ENCODE results near the gene PRR15L. TPM values are rescaled to one million over a fixed set of nuclear protein-coding genes. Genes with fewer than 3 reads are reported as not detected.

Gene PRR15L
- total and polyA plus RNA-seq, 2 experiments from 2014 or later, result 0.57 TPM; not detected in 1

DNA sequence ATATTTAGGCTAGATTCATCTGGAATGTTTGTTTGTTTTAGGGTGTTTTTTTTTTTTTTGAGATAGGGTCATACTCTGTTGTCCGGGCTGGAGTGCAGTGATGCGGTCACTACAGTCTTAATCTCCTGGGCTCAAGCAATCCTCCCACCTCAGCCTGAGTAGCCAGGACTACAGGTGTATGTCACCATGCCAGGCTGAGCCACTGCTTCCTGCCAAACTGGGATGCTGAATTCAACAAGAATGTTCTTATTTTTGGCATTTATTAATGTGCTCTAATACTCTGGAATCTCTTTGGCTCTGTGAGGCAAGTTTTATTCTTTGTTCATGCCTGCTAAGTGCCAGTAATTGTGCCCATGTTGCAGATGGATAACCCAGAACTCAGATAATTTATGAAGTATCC is 40.1 kb downstream of the PRR15L start:
- H3K36me3 ChIP-seq (ENCODE audit: insufficient read depth), result no peaks in the 10 kb centered on the region
- TF ChIP-seq, protein P1, sequence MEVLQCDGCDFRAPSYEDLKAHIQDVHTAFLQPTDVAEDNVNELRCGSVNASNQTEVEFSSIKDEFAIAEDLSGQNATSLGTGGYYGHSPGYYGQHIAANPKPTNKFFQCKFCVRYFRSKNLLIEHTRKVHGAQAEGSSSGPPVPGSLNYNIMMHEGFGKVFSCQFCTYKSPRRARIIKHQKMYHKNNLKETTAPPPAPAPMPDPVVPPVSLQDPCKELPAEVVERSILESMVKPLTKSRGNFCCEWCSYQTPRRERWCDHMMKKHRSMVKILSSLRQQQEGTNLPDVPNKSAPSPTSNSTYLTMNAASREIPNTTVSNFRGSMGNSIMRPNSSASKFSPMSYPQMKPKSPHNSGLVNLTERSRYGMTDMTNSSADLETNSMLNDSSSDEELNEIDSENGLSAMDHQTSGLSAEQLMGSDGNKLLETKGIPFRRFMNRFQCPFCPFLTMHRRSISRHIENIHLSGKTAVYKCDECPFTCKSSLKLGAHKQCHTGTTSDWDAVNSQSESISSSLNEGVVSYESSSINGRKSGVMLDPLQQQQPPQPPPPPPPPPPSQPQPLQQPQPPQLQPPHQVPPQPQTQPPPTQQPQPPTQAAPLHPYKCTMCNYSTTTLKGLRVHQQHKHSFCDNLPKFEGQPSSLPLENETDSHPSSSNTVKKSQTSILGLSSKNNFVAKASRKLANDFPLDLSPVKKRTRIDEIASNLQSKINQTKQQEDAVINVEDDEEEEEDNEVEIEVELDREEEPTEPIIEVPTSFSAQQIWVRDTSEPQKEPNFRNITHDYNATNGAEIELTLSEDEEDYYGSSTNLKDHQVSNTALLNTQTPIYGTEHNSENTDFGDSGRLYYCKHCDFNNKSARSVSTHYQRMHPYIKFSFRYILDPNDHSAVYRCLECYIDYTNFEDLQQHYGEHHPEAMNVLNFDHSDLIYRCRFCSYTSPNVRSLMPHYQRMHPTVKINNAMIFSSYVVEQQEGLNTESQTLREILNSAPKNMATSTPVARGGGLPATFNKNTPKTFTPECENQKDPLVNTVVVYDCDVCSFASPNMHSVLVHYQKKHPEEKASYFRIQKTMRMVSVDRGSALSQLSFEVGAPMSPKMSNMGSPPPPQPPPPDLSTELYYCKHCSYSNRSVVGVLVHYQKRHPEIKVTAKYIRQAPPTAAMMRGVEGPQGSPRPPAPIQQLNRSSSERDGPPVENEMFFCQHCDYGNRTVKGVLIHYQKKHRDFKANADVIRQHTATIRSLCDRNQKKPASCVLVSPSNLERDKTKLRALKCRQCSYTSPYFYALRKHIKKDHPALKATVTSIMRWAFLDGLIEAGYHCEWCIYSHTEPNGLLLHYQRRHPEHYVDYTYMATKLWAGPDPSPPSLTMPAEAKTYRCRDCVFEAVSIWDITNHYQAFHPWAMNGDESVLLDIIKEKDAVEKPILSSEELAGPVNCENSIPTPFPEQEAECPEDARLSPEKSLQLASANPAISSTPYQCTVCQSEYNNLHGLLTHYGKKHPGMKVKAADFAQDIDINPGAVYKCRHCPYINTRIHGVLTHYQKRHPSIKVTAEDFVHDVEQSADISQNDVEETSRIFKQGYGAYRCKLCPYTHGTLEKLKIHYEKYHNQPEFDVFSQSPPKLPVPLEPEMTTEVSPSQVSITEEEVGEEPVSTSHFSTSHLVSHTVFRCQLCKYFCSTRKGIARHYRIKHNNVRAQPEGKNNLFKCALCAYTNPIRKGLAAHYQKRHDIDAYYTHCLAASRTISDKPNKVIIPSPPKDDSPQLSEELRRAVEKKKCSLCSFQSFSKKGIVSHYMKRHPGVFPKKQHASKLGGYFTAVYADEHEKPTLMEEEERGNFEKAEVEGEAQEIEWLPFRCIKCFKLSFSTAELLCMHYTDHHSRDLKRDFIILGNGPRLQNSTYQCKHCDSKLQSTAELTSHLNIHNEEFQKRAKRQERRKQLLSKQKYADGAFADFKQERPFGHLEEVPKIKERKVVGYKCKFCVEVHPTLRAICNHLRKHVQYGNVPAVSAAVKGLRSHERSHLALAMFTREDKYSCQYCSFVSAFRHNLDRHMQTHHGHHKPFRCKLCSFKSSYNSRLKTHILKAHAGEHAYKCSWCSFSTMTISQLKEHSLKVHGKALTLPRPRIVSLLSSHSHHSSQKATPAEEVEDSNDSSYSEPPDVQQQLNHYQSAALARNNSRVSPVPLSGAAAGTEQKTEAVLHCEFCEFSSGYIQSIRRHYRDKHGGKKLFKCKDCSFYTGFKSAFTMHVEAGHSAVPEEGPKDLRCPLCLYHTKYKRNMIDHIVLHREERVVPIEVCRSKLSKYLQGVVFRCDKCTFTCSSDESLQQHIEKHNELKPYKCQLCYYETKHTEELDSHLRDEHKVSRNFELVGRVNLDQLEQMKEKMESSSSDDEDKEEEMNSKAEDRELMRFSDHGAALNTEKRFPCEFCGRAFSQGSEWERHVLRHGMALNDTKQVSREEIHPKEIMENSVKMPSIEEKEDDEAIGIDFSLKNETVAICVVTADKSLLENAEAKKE (CRISPR knock-in tag; IDR thresholded peaks at IDR 0.05), result no peak
- TF ChIP-seq, protein P2, sequence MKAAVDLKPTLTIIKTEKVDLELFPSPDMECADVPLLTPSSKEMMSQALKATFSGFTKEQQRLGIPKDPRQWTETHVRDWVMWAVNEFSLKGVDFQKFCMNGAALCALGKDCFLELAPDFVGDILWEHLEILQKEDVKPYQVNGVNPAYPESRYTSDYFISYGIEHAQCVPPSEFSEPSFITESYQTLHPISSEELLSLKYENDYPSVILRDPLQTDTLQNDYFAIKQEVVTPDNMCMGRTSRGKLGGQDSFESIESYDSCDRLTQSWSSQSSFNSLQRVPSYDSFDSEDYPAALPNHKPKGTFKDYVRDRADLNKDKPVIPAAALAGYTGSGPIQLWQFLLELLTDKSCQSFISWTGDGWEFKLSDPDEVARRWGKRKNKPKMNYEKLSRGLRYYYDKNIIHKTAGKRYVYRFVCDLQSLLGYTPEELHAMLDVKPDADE (IDR thresholded peaks at IDR 0.05), result no peak
- TF ChIP-seq, protein P3, sequence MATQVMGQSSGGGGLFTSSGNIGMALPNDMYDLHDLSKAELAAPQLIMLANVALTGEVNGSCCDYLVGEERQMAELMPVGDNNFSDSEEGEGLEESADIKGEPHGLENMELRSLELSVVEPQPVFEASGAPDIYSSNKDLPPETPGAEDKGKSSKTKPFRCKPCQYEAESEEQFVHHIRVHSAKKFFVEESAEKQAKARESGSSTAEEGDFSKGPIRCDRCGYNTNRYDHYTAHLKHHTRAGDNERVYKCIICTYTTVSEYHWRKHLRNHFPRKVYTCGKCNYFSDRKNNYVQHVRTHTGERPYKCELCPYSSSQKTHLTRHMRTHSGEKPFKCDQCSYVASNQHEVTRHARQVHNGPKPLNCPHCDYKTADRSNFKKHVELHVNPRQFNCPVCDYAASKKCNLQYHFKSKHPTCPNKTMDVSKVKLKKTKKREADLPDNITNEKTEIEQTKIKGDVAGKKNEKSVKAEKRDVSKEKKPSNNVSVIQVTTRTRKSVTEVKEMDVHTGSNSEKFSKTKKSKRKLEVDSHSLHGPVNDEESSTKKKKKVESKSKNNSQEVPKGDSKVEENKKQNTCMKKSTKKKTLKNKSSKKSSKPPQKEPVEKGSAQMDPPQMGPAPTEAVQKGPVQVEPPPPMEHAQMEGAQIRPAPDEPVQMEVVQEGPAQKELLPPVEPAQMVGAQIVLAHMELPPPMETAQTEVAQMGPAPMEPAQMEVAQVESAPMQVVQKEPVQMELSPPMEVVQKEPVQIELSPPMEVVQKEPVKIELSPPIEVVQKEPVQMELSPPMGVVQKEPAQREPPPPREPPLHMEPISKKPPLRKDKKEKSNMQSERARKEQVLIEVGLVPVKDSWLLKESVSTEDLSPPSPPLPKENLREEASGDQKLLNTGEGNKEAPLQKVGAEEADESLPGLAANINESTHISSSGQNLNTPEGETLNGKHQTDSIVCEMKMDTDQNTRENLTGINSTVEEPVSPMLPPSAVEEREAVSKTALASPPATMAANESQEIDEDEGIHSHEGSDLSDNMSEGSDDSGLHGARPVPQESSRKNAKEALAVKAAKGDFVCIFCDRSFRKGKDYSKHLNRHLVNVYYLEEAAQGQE (IDR thresholded peaks at IDR 0.05; ENCODE audit: unreplicated experiment), result no peak
- no peak for TF ChIP-seq ZNF114 (CRISPR knock-in tag; IDR thresholded peaks at IDR 0.05)
- no peak for TF ChIP-seq POLR2AphosphoS5 (IDR thresholded peaks at IDR 0.05; ENCODE audit: low read depth)
- no peak for TF ChIP-seq EZH2 (IDR thresholded peaks at IDR 0.05; ENCODE audit: low read depth, unreplicated experiment)
- TF ChIP-seq, protein P4, sequence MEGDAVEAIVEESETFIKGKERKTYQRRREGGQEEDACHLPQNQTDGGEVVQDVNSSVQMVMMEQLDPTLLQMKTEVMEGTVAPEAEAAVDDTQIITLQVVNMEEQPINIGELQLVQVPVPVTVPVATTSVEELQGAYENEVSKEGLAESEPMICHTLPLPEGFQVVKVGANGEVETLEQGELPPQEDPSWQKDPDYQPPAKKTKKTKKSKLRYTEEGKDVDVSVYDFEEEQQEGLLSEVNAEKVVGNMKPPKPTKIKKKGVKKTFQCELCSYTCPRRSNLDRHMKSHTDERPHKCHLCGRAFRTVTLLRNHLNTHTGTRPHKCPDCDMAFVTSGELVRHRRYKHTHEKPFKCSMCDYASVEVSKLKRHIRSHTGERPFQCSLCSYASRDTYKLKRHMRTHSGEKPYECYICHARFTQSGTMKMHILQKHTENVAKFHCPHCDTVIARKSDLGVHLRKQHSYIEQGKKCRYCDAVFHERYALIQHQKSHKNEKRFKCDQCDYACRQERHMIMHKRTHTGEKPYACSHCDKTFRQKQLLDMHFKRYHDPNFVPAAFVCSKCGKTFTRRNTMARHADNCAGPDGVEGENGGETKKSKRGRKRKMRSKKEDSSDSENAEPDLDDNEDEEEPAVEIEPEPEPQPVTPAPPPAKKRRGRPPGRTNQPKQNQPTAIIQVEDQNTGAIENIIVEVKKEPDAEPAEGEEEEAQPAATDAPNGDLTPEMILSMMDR (conservative IDR thresholded peaks at IDR 0.05; ENCODE audit: low read depth in 2 of 2), result no peak
- TF ChIP-seq EZH2phosphoT487 (IDR thresholded peaks at IDR 0.05; ENCODE audit: unreplicated experiment), result no peak
- no peak for TF ChIP-seq STAT1 (IDR thresholded peaks at IDR 0.05; ENCODE audit: unreplicated experiment)
- TF ChIP-seq ZNF331 (CRISPR knock-in tag; IDR thresholded peaks at IDR 0.05; ENCODE audit: low read depth), result no peak
- TF ChIP-seq NANOG (IDR thresholded peaks at IDR 0.05; ENCODE audit: borderline replicate concordance), result no peak
- no peak for TF ChIP-seq JUNB (IDR thresholded peaks at IDR 0.05; ENCODE audit: unreplicated experiment)
- no peak for TF ChIP-seq CREB1 (CRISPR knock-in tag; IDR thresholded peaks at IDR 0.05; ENCODE audit: low read depth)
- Mint-ChIP-seq H3K4me3 (no peak overlapping the region), H3K36me3 (ENCODE audit: low read depth) (peaks cover 6% of the 10 kb centered on the region; the same call in 2 of the 3 replicates), H3K27ac (no peak overlapping the region), H3K9me3 (no peaks in the 10 kb centered on the region), H3K4me1 (no peaks in the 10 kb centered on the region; the same call in 2 of the 3 replicates), H3K27me3 (ENCODE audit: insufficient read depth, low read depth, poor library complexity) (peaks cover 2% of the 10 kb centered on the region)
- no peak overlapping the region for H3K27ac ChIP-seq (ENCODE audit: low read depth)
- no peak for DNase-seq (ENCODE audit: low spot score)
- no peaks in the 10 kb centered on the region; the same call in 1 of the 2 replicates for H3F3A ChIP-seq (replicated peaks; ENCODE audit: low read depth)
- no peak overlapping the region for H3K4me3 ChIP-seq
- no peaks in the 10 kb centered on the region for H3K27me3 ChIP-seq (ENCODE audit: insufficient read depth)
- ATAC-seq, result no peak
- H3K79me2 ChIP-seq (replicated peaks; ENCODE audit: insufficient read depth), result no peaks in the 10 kb centered on the region
- no peak overlapping the region for H3K4me2 ChIP-seq
- H4K20me1 ChIP-seq (replicated peaks; ENCODE audit: insufficient read depth), result no peaks in the 10 kb centered on the region; the same call in 1 of the 2 replicates
- H3K9me2 ChIP-seq (ENCODE audit: insufficient read depth), result no peaks in the 10 kb centered on the region
- no peak overlapping the region for H2AFZ ChIP-seq
- H3K4me1 ChIP-seq (ENCODE audit: insufficient read depth), result no peaks in the 10 kb centered on the region
